GM12878 (cell line): ENCODE results near the gene TESPA1. TPM values are rescaled to one million over a fixed set of nuclear protein-coding genes. Genes with fewer than 3 reads are reported as not detected.
"Not testable (repeated sequence)": the region's sequence is repeated elsewhere in the genome, so short reads cannot be mapped to it uniquely, and the experiment has no call there.

ENCODE experiments used
- ATAC-seq: fragments of 200-7000 bp; cut with Tn5 transposase; 3 replicates; pipeline ENCODE4 v1.9.1; 2020; ENCODE audit warnings: mild to moderate bottlenecking, moderate library complexity
- BruUV-seq: library from RNA; stranded (reverse); fragments of 400-500 nt; replicated peaks from 2 replicates; lab custom pipeline; 2021; lab: Mats Ljungman, UMichigan
- CTCF ChIA-PET: fragments of 300-600 bp; sonication (Branson Sonifier 250); formaldehyde crosslinking; extraction: SDS; loops from one replicate; lab custom pipeline; 2021; ENCODE audit warnings: inconsistent platforms; lab: Yijun Ruan, JAX
- POLR2A ChIA-PET: fragments of 350-600 bp; formaldehyde crosslinking; extraction: SDS; loops from one replicate; lab custom pipeline; 2021; ENCODE audit warnings: inconsistent platforms; lab: Charles Lee
- RAD21 ChIA-PET: fragments of 300-600 bp; sonication (Branson Sonifier 250); formaldehyde crosslinking; loops from one replicate; lab custom pipeline; 2023; ENCODE audit warnings: antibody characterized with exemption; ENCODE audit not compliant: unreplicated experiment; lab: Charles Lee
- SMC1A ChIA-PET: fragments of 300-600 bp; sonication (Branson Sonifier 250); formaldehyde crosslinking; loops from one replicate; lab custom pipeline; 2023; ENCODE audit not compliant: unreplicated experiment, uncharacterized antibody; lab: Charles Lee
- DNase-seq: peaks from one replicate; pipeline ENCODE4 v3.0.0-alpha.2; 2011; ENCODE audit warnings: low read depth, low spot score
- FAIRE-seq: peaks from 3 replicates; lab custom pipeline; 2011; peaks lifted over from hg19 to GRCh38; lab: Jason Lieb, UNC
- H2AFZ ChIP-seq: 2 replicates; pipeline ENCODE4 v1.6.0; 2011; ENCODE audit warnings: low read depth, low read length, control low read depth; ENCODE audit not compliant: control insufficient read depth
- H3K27ac ChIP-seq: 2 replicates; pipeline ENCODE4 v1.5.1; 2011; ENCODE audit warnings: control low read depth; ENCODE audit not compliant: control insufficient read depth, insufficient read depth
- H3K27me3 ChIP-seq, 2 experiments: replicated peaks in 1 of 2; 2 replicates each; pipeline versions ENCODE4 v1.6.0 to v1.6.1; 2011; ENCODE audit warnings: low read length in 1 of 2; ENCODE audit not compliant: control insufficient read depth in 2 of 2, insufficient read depth in 2 of 2
- H3K36me3 ChIP-seq, 2 experiments: 2 replicates each; pipeline ENCODE4 v1.5.1; 2011; ENCODE audit warnings: low read length in 1 of 2; ENCODE audit not compliant: control insufficient read depth in 2 of 2, insufficient read depth in 2 of 2
- H3K4me1 ChIP-seq: 2 replicates; pipeline ENCODE4 v1.6.1; 2011; ENCODE audit warnings: mild to moderate bottlenecking, low read length, moderate library complexity, mixed read lengths; ENCODE audit not compliant: control insufficient read depth, insufficient read depth
- H3K4me2 ChIP-seq: 2 replicates; pipeline ENCODE4 v1.6.0; 2011; ENCODE audit warnings: control low read depth; ENCODE audit not compliant: control insufficient read depth, insufficient read depth
- H3K4me3 ChIP-seq: fragments of 200-600 bp; sonication (generic); 2 replicates; pipeline ENCODE4 v1.5.1; 2016
- H3K79me2 ChIP-seq: 2 replicates; pipeline ENCODE4 v1.6.0; 2011; ENCODE audit warnings: low read length; ENCODE audit not compliant: control insufficient read depth, insufficient read depth
- H3K9ac ChIP-seq: 2 replicates; pipeline ENCODE4 v1.8.0; 2011; ENCODE audit warnings: low read length, control low read depth, mixed read lengths; ENCODE audit not compliant: control insufficient read depth, insufficient read depth
- H3K9me3 ChIP-seq: replicated peaks from 3 replicates; pipeline ENCODE4 v1.5.1; 2011; ENCODE audit warnings: mild to moderate bottlenecking, low read length; ENCODE audit not compliant: control insufficient read depth, insufficient read depth
- H4K20me1 ChIP-seq: 2 replicates; pipeline ENCODE4 v1.6.0; 2011; ENCODE audit not compliant: control insufficient read depth, insufficient read depth
- BACH1 ChIP-seq: fragments of 450-650 bp; IDR thresholded peaks from 2 replicates; pipeline ENCODE4 v1.6.1; 2017; ENCODE audit warnings: mild to moderate bottlenecking, borderline replicate concordance
- EP300 ChIP-seq, 2 experiments: fragments of 150-350 bp in 1 of 2; IDR thresholded peaks; 2 replicates each; pipeline ENCODE4 v1.6.1; 2011 to 2012; ENCODE audit warnings: low read depth in 2 of 2, low read length in 2 of 2, borderline replicate concordance in 1 of 2, improper control_type of control experiment in 1 of 2, inconsistent platforms in 1 of 2; ENCODE audit not compliant: control insufficient read depth in 1 of 2
- IRF5 ChIP-seq: fragments of 450-650 bp; IDR thresholded peaks from 2 replicates; pipeline ENCODE4 v1.6.1; 2017; ENCODE audit warnings: borderline replicate concordance
- KLF5 ChIP-seq: fragments of 450-650 bp; IDR thresholded peaks from 2 replicates; pipeline ENCODE4 v1.6.1; 2014; ENCODE audit warnings: mild to moderate bottlenecking; ENCODE audit not compliant: partially characterized antibody
- NFXL1 ChIP-seq: fragments of 450-650 bp; IDR thresholded peaks from 2 replicates; pipeline ENCODE4 v1.6.1; 2017; ENCODE audit warnings: antibody characterized with exemption, mild to moderate bottlenecking, borderline replicate concordance
- PKNOX1 ChIP-seq: fragments of 450-650 bp; IDR thresholded peaks from 2 replicates; pipeline ENCODE4 v1.6.1; 2016; ENCODE audit warnings: mild to moderate bottlenecking
- SP1 ChIP-seq: IDR thresholded peaks from one replicate; pipeline ENCODE4 v1.6.1; 2011; ENCODE audit warnings: low read depth, low read length
- YBX1 ChIP-seq: fragments of 450-650 bp; IDR thresholded peaks from 2 replicates; pipeline ENCODE4 v1.6.1; 2016; ENCODE audit warnings: antibody characterized with exemption
- ZNF274 ChIP-seq: IDR thresholded peaks from one replicate; pipeline ENCODE4 v1.8.0; 2011; ENCODE audit not compliant: insufficient read length, insufficient read depth
- ZNF622 ChIP-seq: fragments of 450-650 bp; IDR thresholded peaks from 2 replicates; pipeline ENCODE4 v1.6.1; 2017; ENCODE audit warnings: mild to moderate bottlenecking, inconsistent platforms
- ZSCAN29 ChIP-seq: fragments of 450-650 bp; IDR thresholded peaks from 2 replicates; pipeline ENCODE4 v1.6.1; 2017; ENCODE audit warnings: mild to moderate bottlenecking, moderate library complexity
- WGBS: methylation state at CpG from one replicate; pipeline ENCODE4 v1.1.6; 2016; ENCODE audit warnings: low lambda C conversion rate; ENCODE audit not compliant: insufficient replicate concordance, insufficient coverage; ENCODE audit errors: missing lambda C conversion rate; 5-methylcytosine and 5-hydroxymethylcytosine counted together
- in situ Hi-C: fragments of 300-500 bp; cut with MboI; formaldehyde crosslinking; loops from 9 replicates; pipeline ENCODE4 v1.14.3; 2018; ENCODE audit warnings: mixed read lengths
- intact Hi-C: fragments of 100-400 bp; cut with micrococcal nuclease; formaldehyde crosslinking; loops from one replicate; pipeline ENCODE4 v1.14.2; 2022; ENCODE audit not compliant: unreplicated experiment
- polyA plus RNA-seq, 11 experiments: library from polyadenylated mRNA; depleted of rRNA in 4 of 11; unstranded in 6 of 11; stranded (reverse) in 5 of 11; fragments of >200 nt; fragmentation: Nextera tagmentation in 4 of 11; fragmentation: Illumina TruSeq in 1 of 11; extraction: Ambion mirVana in 4 of 11; extraction: Trizol in 1 of 11; gene quantifications; 1 replicate in 1 of 11; 2 replicates in 10 of 11; pipeline versions ENCODE4 v1.2.1 to v1.2.3, GENCODE V29; 2011 to 2016; ENCODE audit warnings: inconsistent platforms in 2 of 11, missing spikeins in 2 of 11, low read depth in 1 of 11
- total RNA-seq, 4 experiments: library from RNA; depleted of rRNA in 3 of 4; stranded (reverse); fragments of >200 nt in 3 of 4; fragmentation: Illumina TruSeq in 1 of 4; extraction: Trizol in 1 of 4; gene quantifications; 2 replicates each; pipeline versions ENCODE4 v1.2.1 to v1.2.3, GENCODE V29; 2013 to 2021

The TESPA1 gene
- total and polyA plus RNA-seq, 10 of the 15 experiments (the other 5 are each of a cell fraction or from before 2014, with no cell fraction given): 13.8 to 56.2 (median 23.9) TPM

DNA sequence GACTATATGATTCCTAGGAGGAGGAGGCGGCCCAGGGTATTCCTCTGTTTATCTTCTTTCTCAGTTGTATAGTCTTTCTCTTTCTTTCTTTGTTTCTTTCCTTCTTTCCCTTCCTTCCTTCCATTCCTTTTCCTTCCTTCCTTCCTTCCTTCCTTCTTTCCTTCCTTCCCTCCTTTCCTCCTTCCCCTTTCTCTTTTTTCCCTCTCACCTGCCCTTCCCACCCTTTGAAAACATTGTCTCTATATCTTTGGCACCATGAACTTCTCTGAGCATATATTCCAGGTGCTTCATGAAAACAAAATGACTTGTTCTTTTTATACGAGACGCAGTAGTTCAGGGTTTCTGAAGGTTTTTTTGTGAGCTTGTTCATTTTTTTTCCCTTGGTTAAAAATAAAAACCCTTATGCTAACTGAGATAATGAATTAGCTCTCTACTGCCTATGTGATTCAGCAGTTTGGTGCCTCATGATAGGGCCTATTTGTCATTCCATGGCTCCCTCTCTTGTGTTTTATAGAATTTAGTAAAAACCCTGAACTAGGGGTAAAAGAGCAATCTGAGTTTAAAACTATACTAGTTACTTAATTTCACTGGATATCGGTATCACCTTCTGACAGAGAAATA, 3.2 kb upstream of the TESPA1 start (continued):
- TF ChIP-seq NFXL1: no peak

DNA sequence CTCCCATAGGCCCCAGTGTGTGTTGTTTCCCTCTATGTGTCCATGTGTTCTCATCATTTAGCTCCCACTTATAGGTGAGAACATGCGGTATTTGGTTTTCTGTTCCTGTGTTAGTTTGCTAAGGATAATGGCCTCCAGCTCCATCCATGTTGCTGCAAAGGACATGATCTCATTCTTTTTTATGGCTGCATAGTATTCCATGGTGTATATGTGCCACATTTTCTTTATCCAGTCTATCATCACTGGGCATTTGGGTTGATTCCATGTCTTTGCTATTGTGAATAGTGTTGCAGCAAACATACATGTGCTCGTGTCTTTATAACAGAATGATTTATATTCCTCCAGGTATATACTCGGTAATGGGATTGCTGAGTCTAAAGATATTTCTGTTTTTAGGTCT, 2.2 kb upstream of the TESPA1 start:
- intact Hi-C loops, in situ Hi-C loops, H4K20me1 ChIP-seq, H3K9ac ChIP-seq, H2AFZ ChIP-seq, FAIRE-seq, H3K9me3 ChIP-seq, H3K36me3 ChIP-seq, H3K27ac ChIP-seq, H3K27me3 ChIP-seq, ATAC-seq, BruUV-seq, H3K4me2 ChIP-seq, POLR2A ChIA-PET, H3K4me3 ChIP-seq, DNase-seq: not testable (repeated sequence)
- RAD21 ChIA-PET: interaction anchor here (0.8 to 5.5 kb wide), 2 partner anchors 27 to 124 kb away, joined by 3 to 50 read pairs; no protein-coding TSS in a partner anchor
- 98% methylated on average over 3 of the region's 3 CpGs for WGBS
- Histone ChIP-seq H3K4me1 (peaks cover 32% of the 10 kb centered on the region), H3K79me2 (peaks cover 16% of the 10 kb centered on the region)
- CTCF ChIA-PET: interaction anchor here (0.9 to 4.8 kb wide), 6 partner anchors 11 to 84 kb away, joined by 3 to 46 read pairs (median 5); no protein-coding TSS in a partner anchor
- SMC1A ChIA-PET: interaction anchor here (0.9 to 3.1 kb wide), 6 partner anchors 10 to 85 kb away, joined by 3 to 34 read pairs (median 6); no protein-coding TSS in a partner anchor

GRCh38 chr12:54983536-54984101, 943 bp downstream of the TESPA1 start:
- no peaks in the 10 kb centered on the region for H3K27me3 ChIP-seq
- no peaks in the 10 kb centered on the region for H4K20me1 ChIP-seq
- DNase-seq: no peak
- intact Hi-C loops (loop anchor here (2.0 kb wide), 1 partner anchor 25 kb away; no protein-coding TSS in a partner anchor), in situ Hi-C loops (no loop called here)
- CTCF ChIA-PET: interaction anchor here (1.6 to 4.8 kb wide), 5 partner anchors 9 to 88 kb away, joined by 6 to 50 read pairs (median 39); no protein-coding TSS in a partner anchor
- H3K4me1 ChIP-seq: peaks cover 16% of the 10 kb centered on the region
- ATAC-seq: peak; percentile 9
- FAIRE-seq: no peak
- H3K79me2 ChIP-seq: peaks cover 16% of the 10 kb centered on the region
- no peak overlapping the region; the same call in 1 of the 2 replicates for H2AFZ ChIP-seq
- peak overlapping the region; percentile 80 for H3K4me3 ChIP-seq
- peaks cover 0 to 5% of the 10 kb centered on the region in 2 experiments; a peak in 2 of 4 replicates for H3K36me3 ChIP-seq
- POLR2A ChIA-PET: interaction anchor here (1.0 to 2.6 kb wide), 4 partner anchors 8 to 25 kb away, joined by 3 to 12 read pairs (median 6); no protein-coding TSS in a partner anchor
- WGBS: 22% methylated on average over 2 of the region's 2 CpGs
- H3K27ac ChIP-seq: peak overlapping the region; percentile 94
- BruUV-seq: no TSS peak
- no peaks in the 10 kb centered on the region; the same call in 2 of the 3 replicates for H3K9me3 ChIP-seq
- RAD21 ChIA-PET: interaction anchor here (0.9 to 5.5 kb wide), 4 partner anchors 9 to 85 kb away, joined by 4 to 50 read pairs (median 19); no protein-coding TSS in a partner anchor
- peak overlapping the region; percentile 60 for H3K9ac ChIP-seq
- peak overlapping the region; percentile 64 for H3K4me2 ChIP-seq
- SMC1A ChIA-PET: interaction anchor here (0.9 to 4.7 kb wide), 7 partner anchors 9 to 235 kb away, joined by 3 to 35 read pairs (median 4); no protein-coding TSS in a partner anchor
- TF ChIP-seq YBX1: no peak
- no peak for TF ChIP-seq ZSCAN29
- TF ChIP-seq BACH1: no peak
- no peak for TF ChIP-seq IRF5
- TF ChIP-seq PKNOX1: no peak
- no peak for TF ChIP-seq KLF5
- no peak for TF ChIP-seq EP300 (IDR thresholded peaks at IDR 0.05; ENCODE audit: borderline replicate concordance in 1 of 2, control insufficient read depth in 1 of 2, low read depth in 2 of 2, low read length in 2 of 2)
- no peak for TF ChIP-seq ZNF622
- TF ChIP-seq SP1: no peak
- TF ChIP-seq ZNF274: no peak
